Activated gamma-delta T cell (primary cell): ENCODE data around the gene SPRED2.
"Not testable (repeated sequence)": the region's sequence is repeated elsewhere in the genome, so short reads cannot be mapped to it uniquely, and the experiment has no call there.

Experiments
- DNase-seq: peaks from one replicate; lab custom pipeline; 2025; lab: John Stamatoyannopoulos, UW

The SPRED2 gene

DNA sequence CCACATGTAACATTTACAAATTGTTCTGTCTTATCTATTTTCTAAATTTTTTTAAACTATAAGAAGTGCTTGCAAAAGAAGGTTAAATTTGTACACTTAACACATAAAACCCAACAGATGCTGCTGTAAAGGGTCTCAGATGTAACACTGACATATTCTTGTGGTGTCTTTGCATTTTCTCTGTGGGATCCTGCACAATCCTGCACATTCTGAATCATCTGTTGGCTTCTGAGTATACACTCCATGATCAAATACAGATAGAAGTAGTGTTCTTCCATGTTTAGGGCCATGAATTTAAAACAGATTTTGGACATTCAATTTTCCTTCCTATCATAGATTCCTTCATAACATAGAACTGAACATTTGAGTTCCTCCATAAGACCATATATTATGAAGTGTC, 89.0 kb downstream of the SPRED2 start:
- DNase-seq, result no peak

DNA sequence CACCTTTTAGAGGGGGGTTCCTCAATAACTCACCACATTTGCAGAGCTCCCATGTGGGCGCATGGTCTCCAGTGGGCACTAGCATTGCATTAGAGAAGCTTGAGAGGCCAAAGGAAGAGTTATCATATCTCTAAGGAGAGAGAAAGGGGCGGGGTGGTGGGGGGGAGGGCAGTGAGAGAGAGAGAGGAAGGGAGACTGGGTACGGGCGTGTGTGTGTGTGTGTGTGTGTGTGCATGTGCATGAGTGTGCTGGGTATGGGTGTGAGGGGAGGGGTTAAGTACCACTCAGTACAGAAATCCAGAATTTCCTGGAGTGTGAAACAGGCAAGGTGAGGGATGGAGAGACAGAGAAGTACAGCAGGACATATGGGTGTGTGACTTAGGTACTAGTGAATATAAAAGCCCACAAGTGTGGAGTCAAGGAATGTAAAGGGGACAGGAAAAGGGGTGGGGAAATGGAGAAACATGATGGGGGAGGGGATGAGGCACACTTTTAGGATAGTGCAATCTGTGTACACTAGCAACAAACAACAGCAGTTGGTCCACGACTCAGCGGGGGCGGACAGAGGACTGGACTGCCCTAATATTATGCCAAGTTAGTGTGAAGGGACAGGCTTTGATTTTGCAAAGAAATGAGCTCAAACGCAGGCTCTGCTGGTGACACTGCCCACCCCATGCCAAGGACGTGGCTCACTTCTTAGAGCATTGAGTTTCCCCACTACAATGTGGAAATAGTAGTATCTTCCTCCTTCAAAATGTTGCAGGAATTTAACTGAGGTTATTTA, 91.3 kb downstream of the SPRED2 start:
- DNase-seq, result no peak

DNA sequence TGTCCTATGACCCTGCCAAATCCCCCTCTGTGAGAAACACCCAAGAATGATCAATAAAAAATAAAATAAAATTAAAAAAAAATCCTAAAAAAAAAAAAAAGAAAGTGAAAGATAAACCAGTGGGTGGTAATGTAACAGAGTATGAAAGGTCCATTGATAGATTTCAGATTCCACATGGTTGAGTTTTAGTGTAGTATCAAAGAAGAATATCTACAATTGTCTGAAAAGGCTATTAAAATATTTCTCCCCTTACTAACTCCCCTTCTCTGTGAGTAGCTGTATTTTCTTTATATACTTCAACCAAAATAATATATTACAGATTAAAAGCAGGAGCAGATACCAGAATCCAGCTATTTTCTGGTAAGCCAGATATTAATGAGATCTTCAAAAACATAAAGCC, 92.8 kb downstream of the SPRED2 start:
- DNase-seq, result no peak

DNA sequence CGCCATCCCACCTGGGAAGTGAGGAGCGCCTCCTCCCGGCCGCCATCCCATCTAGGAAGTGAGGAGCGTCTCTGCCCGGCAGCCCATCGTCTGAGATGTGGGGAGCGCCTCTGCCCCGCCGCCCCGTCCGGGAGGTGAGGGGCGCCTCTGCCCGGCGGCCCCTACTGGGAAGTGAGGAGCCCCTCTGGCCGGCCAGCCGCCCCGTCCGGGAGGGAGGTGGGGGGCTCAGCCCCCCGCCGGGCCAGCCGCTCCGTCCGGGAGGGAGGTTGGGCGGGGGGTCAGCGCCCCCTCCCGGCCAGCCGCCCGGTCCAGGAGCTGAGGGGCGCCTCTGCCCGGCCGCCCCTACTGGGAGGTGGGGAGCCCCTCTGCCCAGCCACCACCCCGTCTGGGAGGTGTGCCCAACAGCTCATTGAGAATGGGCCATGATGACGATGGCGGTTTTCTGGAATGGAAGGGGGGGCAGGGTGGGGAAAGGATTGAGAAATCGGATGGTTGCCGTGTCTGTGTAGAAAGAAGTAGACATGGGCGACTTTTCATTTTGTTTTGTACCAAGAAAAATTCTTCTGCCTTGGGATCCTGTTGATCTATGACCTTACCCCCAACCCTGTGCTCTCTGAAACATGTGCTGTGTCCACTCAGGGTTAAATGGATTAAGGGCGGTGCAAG, 93.4 kb downstream of the SPRED2 start:
- not testable (repeated sequence) for DNase-seq

DNA sequence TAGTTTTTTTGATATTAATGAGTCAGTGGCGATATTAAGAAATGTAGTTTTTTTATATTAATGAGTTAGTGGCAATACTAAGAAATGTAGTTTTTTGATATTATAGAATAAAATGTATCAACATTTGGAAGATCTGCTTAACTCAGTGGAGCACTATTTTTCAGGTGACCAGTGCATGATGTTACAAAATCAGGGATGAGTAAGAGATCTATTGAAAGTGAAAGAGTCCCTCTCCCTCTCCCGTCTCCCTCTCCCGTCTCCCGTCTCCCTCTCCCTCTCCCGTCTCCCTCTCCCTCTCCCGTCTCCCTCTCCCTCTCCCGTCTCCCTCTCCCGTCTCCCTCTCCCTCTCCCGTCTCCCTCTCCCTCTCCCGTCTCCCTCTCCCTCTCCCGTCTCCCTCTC, 94.5 kb downstream of the SPRED2 start:
- not testable (repeated sequence) for DNase-seq

DNA sequence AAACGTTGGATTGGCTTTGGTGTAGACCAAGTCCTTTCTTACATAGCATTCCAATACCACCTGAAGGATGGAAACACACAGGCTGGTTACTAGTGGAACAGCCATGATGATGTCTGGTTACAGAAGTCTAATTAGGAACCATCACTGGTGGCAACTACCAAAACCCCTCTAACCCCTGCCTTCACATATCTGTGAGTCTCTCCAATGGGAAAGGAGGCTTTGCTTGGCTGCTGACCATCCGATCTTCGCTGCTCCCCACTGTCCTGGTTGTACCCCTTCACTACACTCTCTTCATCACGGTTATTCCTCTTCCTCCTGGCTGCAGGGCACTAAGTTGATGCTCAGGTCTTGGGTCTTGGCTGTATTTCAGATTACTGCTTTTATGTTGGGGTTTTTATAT, 97.7 kb downstream of the SPRED2 start:
- no peak for DNase-seq

DNA sequence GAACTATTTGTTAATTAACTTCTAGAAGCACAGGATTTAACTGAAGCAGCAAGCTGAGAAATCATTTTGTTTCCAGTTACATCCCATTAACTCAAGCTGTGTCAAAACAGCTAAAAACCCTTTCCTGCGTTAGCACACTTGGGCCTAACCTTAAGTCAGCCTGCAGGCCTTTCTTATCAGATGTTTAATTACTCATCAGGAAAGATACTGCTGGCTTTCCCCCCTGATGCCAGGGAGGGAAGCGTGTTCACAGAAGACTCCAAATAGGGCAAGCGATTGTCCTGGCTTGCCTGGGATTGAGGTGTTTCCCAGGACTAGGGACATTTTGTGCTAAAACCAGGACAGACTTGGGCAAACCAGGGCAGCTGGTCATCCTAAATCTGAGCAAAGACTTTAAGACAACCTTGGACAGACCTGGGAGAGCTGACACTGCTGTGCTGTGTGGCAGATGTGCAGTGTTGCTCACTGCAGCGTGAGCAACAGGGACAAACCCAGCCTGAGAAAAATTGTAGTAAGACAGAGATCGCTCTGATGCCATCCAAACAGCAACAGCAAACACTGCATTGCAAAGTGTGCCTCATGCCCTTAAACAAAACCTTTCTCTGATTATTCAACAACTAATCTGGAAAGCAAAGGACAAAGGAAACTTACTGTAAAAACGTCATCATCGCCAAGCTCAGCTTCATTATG, 100.9 kb downstream of the SPRED2 start:
- no peak for DNase-seq

DNA sequence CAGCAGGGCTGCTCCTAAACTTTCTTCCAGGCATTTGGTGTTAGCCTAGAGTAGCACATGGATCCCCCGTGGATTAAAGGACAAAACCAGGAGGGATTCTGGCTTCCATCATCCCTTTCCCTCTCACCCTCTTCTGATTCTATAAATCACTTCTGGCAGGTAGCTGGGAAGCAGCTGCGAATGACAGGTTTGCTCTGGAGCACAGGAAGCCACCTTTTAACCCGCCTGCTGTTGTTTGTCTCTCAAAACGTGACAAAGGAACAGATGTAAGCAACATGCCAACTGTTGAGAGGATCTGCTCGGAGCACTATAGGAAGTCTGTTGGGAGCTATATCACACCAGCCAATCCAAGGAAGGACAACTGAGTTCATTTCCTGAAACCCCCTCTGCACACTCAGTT, 102.9 kb downstream of the SPRED2 start:
- DNase-seq, result no peak

DNA sequence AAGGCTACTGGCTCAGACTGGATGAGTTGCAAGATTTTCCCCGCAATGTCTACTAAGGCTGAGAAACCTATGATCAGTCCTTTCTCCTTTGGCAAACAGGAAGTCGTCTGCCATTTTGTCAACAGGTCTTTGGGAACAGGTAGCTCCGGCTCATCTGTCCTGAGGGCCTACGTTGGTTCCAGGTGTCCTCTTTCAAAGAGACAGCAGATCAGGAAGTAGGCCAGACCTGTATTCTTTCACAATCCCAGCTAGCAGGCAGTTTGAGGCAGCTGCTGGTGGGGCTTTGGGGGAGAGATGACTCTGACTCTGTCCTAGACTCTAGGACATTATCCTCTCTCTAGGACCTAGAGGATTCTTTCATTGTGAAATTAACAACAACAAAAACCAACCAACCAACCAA, 106.1 kb downstream of the SPRED2 start:
- no peak for DNase-seq

DNA sequence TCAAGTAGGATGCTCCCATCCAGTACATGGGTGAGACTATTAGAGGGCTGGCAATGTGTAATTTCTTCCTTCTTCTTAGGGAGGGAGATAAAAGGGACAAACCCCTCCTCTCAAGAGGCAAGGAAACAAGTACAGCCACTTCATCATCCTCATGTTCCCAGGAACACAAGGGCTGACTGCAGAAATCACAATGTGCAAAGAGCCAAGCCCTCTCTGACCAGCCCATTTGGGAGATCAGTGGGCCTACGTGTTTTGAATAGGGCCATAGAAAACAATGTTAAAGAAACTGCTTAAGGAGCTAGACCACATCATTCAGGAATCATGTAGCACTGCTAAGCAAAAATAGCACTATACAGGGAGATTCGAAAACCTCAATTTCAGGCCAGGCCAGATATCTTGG, 107.3 kb downstream of the SPRED2 start:
- DNase-seq, result no peak

DNA sequence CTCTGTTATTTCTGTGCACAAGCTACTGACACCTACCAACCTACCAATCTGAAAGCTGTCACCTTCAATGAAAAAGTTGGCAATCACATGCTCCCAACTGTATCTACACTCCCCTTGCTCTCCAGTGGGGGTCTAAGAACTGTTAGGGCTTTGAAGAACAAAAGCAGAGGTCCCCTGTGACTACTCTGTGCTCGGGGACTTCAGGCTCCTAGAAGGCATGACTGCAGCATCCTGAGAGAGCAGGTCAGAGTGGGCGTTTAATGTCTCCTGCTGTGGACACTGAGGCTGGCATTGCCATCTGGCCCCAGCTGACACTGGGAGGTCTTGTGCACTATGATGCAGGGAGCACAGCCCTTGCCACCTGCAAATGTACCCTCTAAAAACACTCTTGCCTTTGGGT, 111.5 kb downstream of the SPRED2 start:
- DNase-seq, result no peak

DNA sequence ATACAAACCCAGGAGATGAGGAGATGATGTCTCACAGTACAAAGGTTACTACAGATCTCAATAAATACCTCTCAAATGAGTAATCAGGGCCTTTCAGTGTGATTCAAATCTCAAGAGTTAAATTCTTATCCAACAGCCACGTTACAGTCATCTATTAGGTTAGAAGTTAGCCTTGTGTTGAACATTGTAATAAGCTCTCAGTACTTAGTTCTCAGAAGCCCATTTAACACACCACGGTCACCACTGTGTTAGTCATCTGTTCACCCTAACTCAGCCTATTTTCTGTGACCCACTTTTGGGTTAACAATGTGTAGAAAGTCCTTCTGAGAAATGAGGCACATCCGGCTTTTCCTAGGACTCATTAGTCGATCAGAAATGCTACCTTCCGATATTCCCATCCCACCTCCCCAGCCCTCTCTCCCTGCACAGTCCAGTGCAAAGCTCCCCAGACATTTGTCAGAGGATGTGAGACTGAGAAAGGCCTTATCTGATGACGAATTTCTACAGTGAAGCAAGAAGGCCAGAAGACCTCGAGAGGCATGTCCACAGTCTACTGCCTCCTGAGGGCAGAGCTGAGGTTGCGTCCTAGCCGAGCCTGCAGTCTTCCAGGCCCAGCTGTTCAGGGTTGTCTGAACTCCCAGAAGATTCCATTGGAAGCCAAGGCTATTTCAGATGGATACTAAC, 112.2 kb downstream of the SPRED2 start:
- no peak for DNase-seq

DNA sequence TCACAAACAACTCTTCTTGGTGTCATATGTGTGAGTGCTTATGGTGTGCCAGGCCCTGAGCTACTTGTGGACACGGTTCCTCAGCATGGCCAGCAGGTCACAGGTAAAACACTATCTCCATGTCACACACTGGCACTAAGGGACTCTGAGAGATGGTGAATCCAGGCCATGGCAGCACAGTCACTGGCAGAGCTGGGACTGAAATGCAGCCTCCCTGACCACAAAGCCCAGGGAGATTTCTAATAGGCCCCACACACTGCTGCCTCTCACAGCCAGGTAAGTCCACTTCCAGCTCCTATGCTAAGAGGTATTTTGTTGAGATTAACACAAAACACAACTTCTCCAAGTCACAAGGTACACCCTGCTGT, 112.7 kb downstream of the SPRED2 start:
- no peak for DNase-seq

DNA sequence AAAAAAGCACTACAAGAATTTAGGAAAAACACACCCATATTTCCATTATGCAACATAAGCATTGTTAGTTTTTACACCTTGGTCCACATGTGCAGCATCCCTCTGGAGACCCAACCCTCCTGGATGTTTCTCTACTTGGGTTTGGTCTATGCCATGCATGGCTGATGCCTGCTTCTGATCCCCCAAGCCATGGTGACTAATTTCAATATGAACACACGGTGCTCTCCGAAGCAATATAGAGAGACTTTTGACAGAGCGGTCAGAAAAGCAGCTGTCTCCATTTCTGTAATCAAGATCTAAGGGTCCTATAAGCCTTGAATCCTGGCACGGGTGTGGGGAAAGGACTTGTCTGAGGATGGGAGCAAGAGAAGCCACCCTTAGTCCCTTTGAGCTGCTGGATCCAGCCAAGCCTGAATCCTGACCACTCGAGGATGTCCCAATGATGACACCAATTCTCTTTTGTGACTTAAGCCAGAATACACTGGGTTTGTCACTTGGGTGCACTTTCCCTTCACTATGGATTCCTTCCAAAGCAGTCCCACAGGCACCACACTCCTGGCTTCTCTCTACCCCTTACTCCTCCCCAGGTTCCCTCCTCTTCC, 113.2 kb downstream of the SPRED2 start:
- DNase-seq, result no peak

DNA sequence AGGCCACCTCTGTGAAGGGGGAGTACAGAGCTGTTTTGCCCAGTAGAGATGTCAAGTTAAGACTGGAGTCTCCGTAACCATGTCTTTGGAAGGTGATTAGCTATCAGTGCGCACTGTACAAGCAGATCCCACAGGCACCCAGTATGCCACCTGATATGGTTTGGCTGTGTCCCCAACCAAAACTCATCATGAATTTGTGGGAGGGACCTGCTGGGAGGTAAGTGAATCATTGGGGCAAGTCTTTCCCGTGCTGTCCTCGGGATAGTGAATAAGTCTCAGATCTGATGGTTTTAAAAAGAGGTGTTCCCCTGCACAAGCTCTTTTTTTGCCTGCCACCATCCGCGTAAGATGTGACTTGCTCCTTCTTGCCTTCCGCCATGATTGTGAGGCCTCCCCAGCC, 114.6 kb downstream of the SPRED2 start:
- no peak for DNase-seq

DNA sequence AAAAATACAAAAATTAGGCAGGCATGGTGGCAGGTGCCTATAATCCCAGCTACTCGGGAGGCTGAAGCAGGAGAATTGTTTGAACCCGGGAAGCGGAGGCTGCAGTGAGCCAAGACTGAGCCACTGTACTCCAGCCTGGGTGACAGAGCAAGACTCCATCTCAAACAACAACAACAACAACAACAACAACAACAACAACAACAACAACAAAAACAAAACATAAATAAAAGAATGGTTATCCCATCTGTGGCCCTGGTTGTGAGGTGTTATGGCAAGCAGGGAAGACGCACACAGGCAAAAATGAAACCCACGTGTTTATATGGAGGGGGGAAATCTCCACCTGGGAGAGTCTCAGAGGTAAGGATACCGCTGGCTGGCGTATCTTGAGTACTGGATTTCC, 115.0 kb downstream of the SPRED2 start:
- not testable (repeated sequence) for DNase-seq

DNA sequence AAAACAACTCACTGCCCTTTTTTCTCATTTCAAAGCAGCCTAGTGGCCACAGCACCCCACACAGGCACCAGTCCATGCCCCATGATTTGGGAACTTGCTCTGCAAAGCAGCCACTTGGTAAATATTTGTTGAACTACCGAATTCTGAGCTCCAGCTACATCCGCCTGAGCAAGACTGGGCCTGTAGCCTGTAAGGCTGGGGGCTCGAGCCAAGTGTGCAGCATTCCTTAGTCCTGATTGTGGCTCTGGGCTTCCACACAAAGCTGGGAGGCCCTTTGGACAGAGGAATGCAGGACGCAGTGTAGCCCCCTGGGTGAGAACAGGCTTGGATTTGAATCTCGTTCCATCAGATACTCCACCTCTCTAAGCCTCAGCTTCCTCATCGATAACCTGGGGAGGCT, 116.3 kb downstream of the SPRED2 start:
- DNase-seq, result no peak

DNA sequence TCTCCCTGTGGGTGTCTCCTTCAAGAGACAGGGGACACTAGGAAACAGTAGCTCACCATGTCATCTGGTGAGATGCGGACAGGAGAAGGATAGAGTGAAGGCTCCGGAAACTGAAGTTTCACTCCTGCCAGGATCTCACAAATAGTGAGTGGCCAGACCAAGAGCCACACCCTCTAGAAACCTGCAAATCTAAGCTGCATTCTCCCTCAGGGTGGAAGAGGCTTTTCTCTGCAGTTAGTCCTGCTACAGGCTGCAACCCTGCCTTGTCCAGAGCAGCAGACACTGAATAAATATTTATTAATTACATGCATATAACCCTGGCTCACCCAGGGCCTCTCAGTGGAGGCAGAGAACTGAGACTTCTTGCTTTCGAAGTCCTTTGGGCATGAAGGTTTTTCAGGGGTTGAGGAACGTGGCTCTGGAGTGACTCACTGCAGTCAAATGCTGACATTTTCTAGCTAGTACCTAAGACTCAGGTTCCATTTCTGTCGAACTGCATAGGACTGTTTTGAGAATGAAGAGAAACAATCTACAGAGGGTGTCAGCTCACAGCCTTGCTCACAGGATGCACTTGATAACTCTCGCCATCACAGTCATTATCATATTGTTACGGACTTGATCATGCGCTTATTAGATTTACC, 117.5 kb downstream of the SPRED2 start:
- DNase-seq, result no peak

DNA sequence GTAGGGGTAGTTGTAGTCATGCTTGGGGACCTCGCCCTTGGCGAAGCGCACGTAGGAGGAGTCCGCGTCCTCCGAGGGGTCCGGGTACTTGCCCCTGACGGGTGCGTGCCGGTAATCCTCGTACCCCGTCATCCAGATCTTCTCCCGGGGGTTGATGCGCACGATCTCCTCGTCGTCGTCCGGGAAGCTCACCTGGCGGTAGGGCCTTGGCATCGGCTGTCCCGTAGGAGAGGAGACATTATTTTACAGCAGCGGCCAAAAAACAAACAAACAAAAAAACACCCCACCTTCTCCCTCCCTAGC, 118.5 kb downstream of the SPRED2 start:
- DNase-seq, result no peak

DNA sequence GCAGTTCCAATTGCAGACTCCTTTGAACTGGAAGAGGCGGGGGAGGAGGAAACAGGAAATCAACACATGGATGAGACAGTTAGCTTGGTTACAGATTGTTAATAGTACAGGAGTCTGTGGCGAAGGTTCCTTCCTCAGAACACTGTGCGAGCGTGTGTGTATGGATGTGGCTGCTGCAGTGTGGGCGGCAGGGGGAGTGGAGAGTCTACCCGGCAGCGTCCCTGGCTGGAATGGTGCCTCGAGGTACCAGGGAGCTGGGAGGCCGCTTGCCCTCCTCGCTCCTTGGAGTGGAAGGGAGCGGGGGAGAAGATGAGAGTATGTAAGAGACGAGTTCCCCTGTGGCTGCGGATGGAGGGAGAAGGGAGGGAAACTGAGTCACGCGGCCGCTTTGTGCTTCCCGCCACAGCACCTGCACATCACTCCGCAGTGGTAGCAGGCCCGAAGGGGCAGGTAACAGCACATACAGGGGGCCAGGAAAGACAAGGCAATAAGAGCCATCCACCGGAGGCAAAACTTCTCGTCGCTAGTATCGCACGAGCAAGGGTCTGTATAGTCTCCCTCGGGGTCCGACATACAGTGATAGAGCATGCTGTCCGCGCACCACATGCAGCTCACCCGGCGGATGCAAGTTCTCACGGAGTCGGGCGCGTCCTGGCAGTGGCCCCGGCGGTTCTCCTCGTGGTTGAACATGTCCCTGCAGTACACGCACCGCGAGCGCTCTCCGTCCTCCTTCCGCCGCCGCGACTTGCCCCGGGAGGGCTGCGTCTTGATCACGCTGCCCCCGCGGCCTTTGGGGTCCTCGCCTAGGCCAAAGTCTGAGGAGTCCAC, 119.1 kb downstream of the SPRED2 start:
- DNase-seq, result no peak

DNA sequence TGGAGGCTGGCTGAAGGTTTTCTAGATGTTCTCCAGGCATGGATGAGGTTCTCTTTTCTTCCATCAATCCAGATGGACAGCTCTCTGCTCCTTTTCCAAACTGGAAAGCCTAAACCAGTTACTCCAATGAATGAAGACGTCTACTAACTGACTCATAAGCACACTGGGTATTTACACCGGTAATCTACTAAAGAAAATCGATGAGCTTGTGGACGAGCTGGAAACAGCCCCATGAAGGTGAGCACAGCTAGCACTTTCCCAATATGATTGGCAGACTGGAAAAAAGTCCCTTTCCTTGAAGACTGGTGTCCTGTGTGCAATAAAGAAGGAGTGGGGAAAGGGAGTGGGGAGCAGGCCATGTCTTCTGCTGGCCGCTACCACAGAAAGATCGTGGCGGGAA, 120.8 kb downstream of the SPRED2 start:
- no peak for DNase-seq
